IPS-20b (cell line): ENCODE results near the gene ORC6.

Experiments used
- H3K27ac ChIP-seq: one replicate; pipeline ENCODE4 v1.5.1; 2013; ENCODE audit warnings: low read length
- H3K27me3 ChIP-seq: 2 replicates; pipeline ENCODE4 v1.6.1; 2013; ENCODE audit warnings: mild to moderate bottlenecking, low read length, inconsistent platforms; ENCODE audit not compliant: insufficient read depth
- H3K36me3 ChIP-seq: 2 replicates; pipeline ENCODE4 v1.6.1; 2013; ENCODE audit warnings: low read depth, mild to moderate bottlenecking, inconsistent platforms, low read length, moderate library complexity; ENCODE audit not compliant: insufficient read depth
- H3K4me1 ChIP-seq: 2 replicates; pipeline ENCODE4 v1.6.1; 2013; ENCODE audit warnings: mild to moderate bottlenecking, control low read depth, inconsistent platforms, low read length, moderate library complexity; ENCODE audit not compliant: insufficient read depth
- H3K4me3 ChIP-seq: 2 replicates; pipeline ENCODE4 v1.5.1; 2013; ENCODE audit warnings: mild to moderate bottlenecking, low read length, inconsistent platforms
- H3K9ac ChIP-seq: 2 replicates; pipeline ENCODE4 v1.6.1; 2013; ENCODE audit warnings: low read depth, mild to moderate bottlenecking, inconsistent platforms, low read length, moderate library complexity
- H3K9me3 ChIP-seq: 2 replicates; pipeline ENCODE4 v1.6.1; 2013; ENCODE audit warnings: mild to moderate bottlenecking, low read depth, low read length, inconsistent platforms; ENCODE audit not compliant: insufficient read depth

The ORC6 gene

GRCh38 chr16:46687486-46687885 is 2.0 kb upstream of the ORC6 start:
- Histone ChIP-seq H3K4me3 (peak overlapping the region; percentile 94), H3K4me1 (peaks cover 13% of the 10 kb centered on the region)

GRCh38 chr16:46688101-46688653 is 1.3 kb upstream of the ORC6 start:
- no peaks in the 10 kb centered on the region for H3K9me3 ChIP-seq
- H3K9ac ChIP-seq = peak overlapping the region; percentile 96
- peaks cover 13% of the 10 kb centered on the region for H3K4me1 ChIP-seq
- peak overlapping the region; percentile 94 for H3K4me3 ChIP-seq
- H3K27me3 ChIP-seq = no peaks in the 10 kb centered on the region
- peaks cover 28% of the 10 kb centered on the region for H3K36me3 ChIP-seq
- H3K27ac ChIP-seq = no peak overlapping the region

More at GRCh38 chr16:46687486-46687885, 2.0 kb upstream of the ORC6 start:
- H3K9ac ChIP-seq = peak overlapping the region; percentile 96; the same call in 1 of the 2 replicates
- H3K27ac ChIP-seq = no peak overlapping the region
- H3K36me3 ChIP-seq = peaks cover 23% of the 10 kb centered on the region
- no peaks in the 10 kb centered on the region for H3K9me3 ChIP-seq
- H3K27me3 ChIP-seq = no peaks in the 10 kb centered on the region

- no peaks in the 10 kb centered on the region for H3K9me3 ChIP-seq
- H3K4me3 ChIP-seq = peak within 1 kb of the TSS; percentile 94
- H3K36me3 ChIP-seq = peaks cover 30% of the 10 kb centered on the region
- H3K4me1 ChIP-seq = peaks cover 13% of the 10 kb centered on the region
- H3K27ac ChIP-seq = peak within 1 kb of the TSS; percentile 86
- H3K9ac ChIP-seq = peak within 1 kb of the TSS; percentile 96
- no peaks in the 10 kb centered on the region for H3K27me3 ChIP-seq
These were observed 650 bp upstream of the ORC6 start, which contains the start of gene VPS35 for GRCh38 chr16:46688654-46689364. Gene VPS35, minus strand, starts transcription at chr16:46689178. Its CDS starts 45 bp downstream, at chr16:46689133.

GRCh38 chr16:46690281-46691178 is 1.1 kb downstream of the ORC6 start:
- Histone ChIP-seq H3K4me1 (peaks cover 13% of the 10 kb centered on the region), H3K4me3 (peak overlapping the region; percentile 94), H3K36me3 (peaks cover 41% of the 10 kb centered on the region), H3K27ac (peak overlapping the region; percentile 86), H3K9ac (peak overlapping the region; percentile 96), H3K27me3 (no peaks in the 10 kb centered on the region), H3K9me3 (no peaks in the 10 kb centered on the region)

GRCh38 chr16:46691726-46692125 is 2.3 kb downstream of the ORC6 start:
- no peaks in the 10 kb centered on the region for H3K9me3 ChIP-seq
- H3K27me3 ChIP-seq = no peaks in the 10 kb centered on the region
- peak overlapping the region; percentile 96; the same call in 1 of the 2 replicates for H3K9ac ChIP-seq
- no peak overlapping the region for H3K27ac ChIP-seq
- H3K4me1 ChIP-seq = peaks cover 13% of the 10 kb centered on the region
- H3K4me3 ChIP-seq = peak overlapping the region; percentile 94; the same call in 1 of the 2 replicates
- H3K36me3 ChIP-seq = peaks cover 53% of the 10 kb centered on the region

- H3K4me3 ChIP-seq = no peak overlapping the region
- H3K4me1 ChIP-seq = peaks cover 3% of the 10 kb centered on the region; the same call in 1 of the 2 replicates
- H3K9me3 ChIP-seq = no peaks in the 10 kb centered on the region
- H3K27ac ChIP-seq = no peak overlapping the region
- H3K9ac ChIP-seq = no peak overlapping the region
- H3K36me3 ChIP-seq = peaks cover 72% of the 10 kb centered on the region
- H3K27me3 ChIP-seq = no peaks in the 10 kb centered on the region
These were observed 4.1 kb downstream of the ORC6 start for GRCh38 chr16:46693598-46693997.

- peaks cover 3% of the 10 kb centered on the region; the same call in 1 of the 2 replicates for H3K4me1 ChIP-seq
- peaks cover 79% of the 10 kb centered on the region for H3K36me3 ChIP-seq
- H3K27me3 ChIP-seq = no peaks in the 10 kb centered on the region
- no peak overlapping the region for H3K9ac ChIP-seq
- H3K4me3 ChIP-seq = no peak overlapping the region
- H3K9me3 ChIP-seq = no peaks in the 10 kb centered on the region
- H3K27ac ChIP-seq = no peak overlapping the region
These were observed 6.5 kb downstream of the ORC6 start for GRCh38 chr16:46695937-46696336.

- Histone ChIP-seq H3K9me3 (no peaks in the 10 kb centered on the region), H3K27ac (no peak overlapping the region), H3K36me3 (peaks cover 69% of the 10 kb centered on the region), H3K4me1 (no peaks in the 10 kb centered on the region), H3K9ac (no peak overlapping the region), H3K4me3 (no peak overlapping the region), H3K27me3 (no peaks in the 10 kb centered on the region)
These were observed 7.5 kb downstream of the ORC6 start for GRCh38 chr16:46696957-46697356.

- H3K4me3 ChIP-seq = no peak overlapping the region
- H3K9ac ChIP-seq = no peak overlapping the region
- no peaks in the 10 kb centered on the region for H3K4me1 ChIP-seq
- no peak overlapping the region for H3K27ac ChIP-seq
- no peaks in the 10 kb centered on the region for H3K9me3 ChIP-seq
- peaks cover 52% of the 10 kb centered on the region for H3K36me3 ChIP-seq
- no peaks in the 10 kb centered on the region for H3K27me3 ChIP-seq
These were observed 10.6 kb downstream of the ORC6 start for GRCh38 chr16:46700048-46700447.

GRCh38 chr16:46701615-46702014 is 12.2 kb downstream of the ORC6 start:
- Histone ChIP-seq H3K36me3 (peaks cover 36% of the 10 kb centered on the region), H3K4me1 (no peaks in the 10 kb centered on the region), H3K9me3 (no peaks in the 10 kb centered on the region), H3K4me3 (no peak overlapping the region), H3K9ac (no peak overlapping the region), H3K27me3 (no peaks in the 10 kb centered on the region), H3K27ac (no peak overlapping the region)

- H3K9me3 ChIP-seq = no peaks in the 10 kb centered on the region
- H3K27ac ChIP-seq = no peak overlapping the region
- H3K9ac ChIP-seq = no peak overlapping the region
- H3K4me1 ChIP-seq = no peaks in the 10 kb centered on the region
- no peaks in the 10 kb centered on the region for H3K27me3 ChIP-seq
- no peak overlapping the region for H3K4me3 ChIP-seq
- H3K36me3 ChIP-seq = peaks cover 32% of the 10 kb centered on the region
These were observed 12.6 kb downstream of the ORC6 start for GRCh38 chr16:46702030-46702429.
